GM21786 (cell line): ENCODE data around the gene LRRC74B.
"Not testable (repeated sequence)": the region's sequence is repeated elsewhere in the genome, so short reads cannot be mapped to it uniquely, and the experiment has no call there.

Experiments used
- ATAC-seq: cut with Tn5 transposase; IDR thresholded peaks from one replicate; pipeline ENCODE4 v1.9.1; 2021; ENCODE audit not compliant: unreplicated experiment

The LRRC74B gene, protein sequence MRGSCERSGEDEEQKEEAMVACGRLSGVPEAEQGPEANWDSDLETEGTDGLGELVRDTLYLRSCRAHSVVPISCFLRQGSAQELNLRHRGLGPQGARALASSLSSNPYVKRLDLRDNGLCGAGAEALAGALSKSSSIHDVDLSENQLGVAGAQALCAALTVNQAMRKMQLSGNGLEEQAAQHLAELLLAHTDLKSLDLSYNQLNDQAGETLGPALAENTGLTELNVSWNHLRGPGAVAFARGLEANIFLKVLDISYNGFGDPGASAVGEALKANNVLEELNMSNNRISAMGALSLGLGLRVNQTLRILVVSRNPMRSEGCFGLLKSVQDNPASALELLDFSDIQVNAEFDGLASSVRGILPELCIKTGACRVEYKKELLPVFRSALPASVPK

DNA sequence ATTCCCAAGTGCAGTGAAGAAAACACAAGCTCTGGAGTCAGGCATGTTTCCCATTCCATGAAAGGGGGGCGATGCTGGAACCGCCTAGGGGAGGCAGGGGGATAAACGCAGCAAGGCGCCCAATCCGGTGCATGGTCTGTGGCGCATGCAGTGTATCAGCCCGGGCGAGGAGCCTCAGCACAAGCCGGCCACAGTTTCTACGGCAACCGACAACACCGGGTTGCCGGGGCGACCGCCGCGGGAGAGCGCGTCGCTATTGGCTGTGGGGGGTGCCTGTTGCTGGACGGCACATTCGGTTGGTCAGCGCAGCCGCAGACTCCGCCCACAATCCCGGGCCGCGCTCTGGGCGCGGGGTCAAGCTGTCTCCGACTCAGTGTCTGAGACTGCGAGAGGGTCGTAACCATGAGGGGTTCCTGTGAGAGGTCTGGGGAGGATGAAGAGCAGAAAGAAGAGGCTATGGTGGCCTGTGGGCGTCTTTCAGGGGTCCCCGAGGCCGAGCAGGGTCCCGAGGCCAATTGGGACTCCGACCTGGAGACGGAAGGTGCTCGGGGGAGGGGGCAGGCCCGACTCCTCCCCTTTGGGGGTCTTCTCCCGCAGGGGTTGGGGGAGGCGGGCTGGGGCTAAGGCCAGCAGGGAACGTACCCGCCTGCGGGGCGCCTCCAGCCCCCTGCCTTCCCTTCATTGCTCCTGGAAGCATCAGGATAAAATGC lies at the start of gene LRRC74B:
Gene LRRC74B (plus strand): TSS at position 362 of the 710 bp plus-strand sequence. CDS start 41 bp downstream, at position 403.
- ATAC-seq = peak; percentile 74

DNA sequence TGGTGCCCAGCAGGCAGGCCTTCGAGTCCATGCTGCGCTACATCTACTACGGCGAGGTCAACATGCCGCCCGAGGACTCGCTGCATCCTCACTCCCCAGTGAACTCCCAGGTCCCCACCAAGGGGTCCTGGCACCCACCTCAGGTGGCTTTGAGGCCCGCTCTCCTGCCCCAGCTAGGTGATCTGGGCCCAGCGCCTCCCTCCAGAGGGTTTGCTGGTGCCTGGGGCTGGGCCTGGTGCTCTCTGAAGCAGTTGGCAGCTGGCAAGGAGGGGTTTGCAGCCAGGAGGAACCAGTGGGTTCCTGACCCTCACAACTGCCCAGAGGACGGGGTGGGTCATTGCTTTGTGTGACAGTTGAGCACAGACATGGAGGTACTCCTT lies 49.7 kb upstream of the LRRC74B start:
- ATAC-seq = no peak

DNA sequence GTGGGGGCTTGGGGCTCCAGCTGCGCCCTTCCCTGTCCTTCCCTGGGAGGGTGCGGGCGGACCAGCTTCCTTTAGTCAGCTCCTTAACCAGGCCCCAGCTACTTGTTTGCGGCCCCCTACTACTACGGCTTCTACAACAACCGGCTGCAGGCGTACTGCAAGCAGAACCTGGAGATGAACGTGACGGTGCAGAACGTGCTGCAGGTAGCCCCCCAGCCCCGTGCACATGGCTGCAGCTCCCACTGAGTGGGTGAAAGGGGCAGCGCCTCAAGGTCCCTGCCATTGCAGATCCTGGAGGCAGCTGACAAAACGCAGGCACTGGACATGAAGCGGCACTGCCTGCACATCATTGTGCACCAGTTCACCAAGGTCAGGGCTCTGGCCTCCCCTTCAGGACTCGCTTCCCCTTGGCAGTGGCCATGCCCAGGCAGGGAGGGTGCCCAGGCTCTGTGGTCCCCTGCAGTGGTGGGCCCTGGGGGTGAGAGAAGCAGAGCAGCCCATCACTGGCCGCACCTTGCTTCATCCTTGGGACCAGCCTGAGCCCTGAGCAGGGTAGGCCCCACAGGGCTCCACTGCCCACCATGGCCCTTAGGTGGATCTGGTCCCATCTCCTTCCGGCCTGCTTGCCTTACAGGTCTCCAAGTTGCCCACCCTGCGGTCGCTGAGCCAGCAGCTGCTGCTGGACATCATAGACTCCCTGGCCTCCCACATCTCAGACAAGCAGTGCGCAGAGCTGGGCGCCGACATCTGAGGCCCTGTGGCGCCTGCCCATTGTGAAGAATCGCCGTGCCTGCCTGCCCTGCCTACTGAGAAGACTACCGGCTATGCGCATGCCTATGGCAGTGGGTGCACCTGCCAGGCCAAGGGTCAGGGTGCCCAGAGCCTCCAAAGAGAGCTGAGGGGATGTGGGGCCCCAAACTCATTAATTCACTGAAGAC lies 48.9 kb upstream of the LRRC74B start:
- ATAC-seq = no peak

- no peak for ATAC-seq
These were observed 48.0 kb upstream of the LRRC74B start for GRCh38 chr22:20997536-20998257.

DNA sequence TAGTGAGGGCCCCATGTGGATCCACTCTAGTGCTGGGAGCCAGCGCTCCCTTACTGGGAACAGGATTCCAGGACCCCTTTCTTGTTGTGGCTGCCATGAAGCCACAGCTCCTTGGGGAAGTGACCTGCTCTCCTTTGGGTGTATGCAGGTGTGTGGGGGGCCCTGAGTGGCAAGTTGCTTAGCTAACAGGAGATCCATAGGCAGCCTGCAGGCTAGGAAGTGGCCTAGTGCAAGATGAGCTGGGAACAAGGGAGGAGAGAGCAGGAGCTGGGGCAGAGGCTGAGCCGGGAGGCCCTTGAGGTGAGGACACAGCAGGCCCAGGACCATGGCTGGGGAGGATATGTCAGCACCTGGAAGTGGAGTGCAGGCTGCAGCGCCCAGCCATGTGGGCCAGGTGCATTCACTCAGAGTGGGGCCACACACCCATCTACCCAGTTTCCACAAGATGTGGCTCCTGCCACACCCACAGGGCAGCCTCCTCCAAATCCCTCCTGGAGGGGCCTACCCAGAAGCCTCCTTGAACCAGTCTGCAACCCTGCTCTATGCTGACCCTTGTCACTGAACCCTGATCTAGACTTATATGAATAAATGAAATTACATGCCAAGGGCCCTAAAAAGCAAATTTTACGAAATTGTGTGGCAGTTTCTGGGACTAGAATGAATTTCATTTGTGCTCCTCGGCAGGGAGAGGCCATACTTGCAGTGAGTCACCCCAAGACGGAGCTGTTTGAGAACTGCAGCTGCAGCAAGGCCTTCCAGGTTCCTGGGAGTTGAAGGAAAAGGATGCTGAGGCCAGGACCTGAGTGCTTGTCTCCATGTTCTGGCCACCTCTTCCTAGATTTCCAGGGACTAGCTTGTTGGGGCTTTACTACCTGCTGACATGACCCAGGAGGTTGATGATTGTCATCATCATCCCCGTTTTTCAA lies 47.1 kb upstream of the LRRC74B start:
- no peak for ATAC-seq

GRCh38 chr22:20999350-21000206 lies 46.2 kb upstream of the LRRC74B start:
- ATAC-seq = no peak

GRCh38 chr22:21000207-21000986 lies 45.3 kb upstream of the LRRC74B start:
- no peak for ATAC-seq

DNA sequence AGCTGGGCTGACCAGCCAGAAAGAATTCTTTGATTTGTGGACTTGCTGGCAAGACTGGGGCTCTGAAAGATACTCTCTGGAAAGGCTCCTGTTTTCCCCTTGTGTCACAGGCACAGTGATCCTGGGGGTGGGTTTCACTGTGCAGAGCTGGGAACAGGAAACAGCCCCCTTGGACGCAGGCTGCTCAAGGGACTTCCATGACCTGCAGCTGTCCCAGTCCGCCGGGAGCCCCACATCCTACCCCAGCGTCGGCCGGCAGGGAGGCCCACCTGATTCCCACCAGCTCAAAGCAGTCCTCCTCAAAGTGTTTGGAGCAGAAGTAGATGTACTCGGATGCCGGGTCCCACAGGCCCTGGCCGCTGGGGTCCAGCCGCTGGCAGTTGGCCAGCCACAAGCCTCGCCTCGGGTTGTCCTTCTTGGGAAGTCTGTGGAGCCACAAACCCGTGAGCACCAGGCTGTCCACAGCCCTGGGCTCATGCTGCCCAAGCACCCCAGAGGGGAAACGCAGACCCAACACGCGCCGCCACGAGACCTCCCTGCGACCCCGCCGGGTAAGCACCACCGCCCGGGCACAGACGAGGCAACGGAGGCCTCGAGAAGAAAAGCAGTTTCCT lies 44.7 kb upstream of the LRRC74B start:
- peak; percentile 4 for ATAC-seq

GRCh38 chr22:21001601-21002325 lies 44.0 kb upstream of the LRRC74B start, which contains the start of gene THAP7:
Gene THAP7 (minus strand): TSS chr22:21002118. CDS start chr22:21001911, 207 bp downstream.
- ATAC-seq = peak; percentile 85

DNA sequence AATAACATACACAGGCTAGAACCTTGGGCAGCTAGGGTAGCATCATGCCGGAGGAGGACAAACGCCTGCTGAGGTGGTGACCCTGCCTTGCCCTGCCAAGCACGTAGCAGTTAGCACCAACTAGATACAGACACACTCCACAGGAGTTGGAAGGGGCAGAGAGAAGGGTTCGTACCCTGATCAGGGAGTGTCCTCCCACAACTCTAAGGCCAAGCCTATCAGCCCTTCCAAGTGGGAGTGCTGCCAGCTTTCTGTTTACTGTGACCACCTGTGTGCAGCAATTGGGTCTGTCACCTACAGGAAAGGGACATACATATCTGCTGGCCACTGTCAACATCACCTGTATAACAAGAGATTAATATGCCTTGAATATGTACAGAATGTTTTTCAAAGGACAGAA lies 42.0 kb upstream of the LRRC74B start:
- ATAC-seq = no peak

GRCh38 chr22:21009208-21009607 lies 36.5 kb upstream of the LRRC74B start:
- not testable (repeated sequence) for ATAC-seq

GRCh38 chr22:21009638-21010425 lies 35.9 kb upstream of the LRRC74B start:
- no peak for ATAC-seq

- ATAC-seq = no peak
These were observed 35.2 kb upstream of the LRRC74B start for GRCh38 chr22:21010426-21011113.

- no peak for ATAC-seq
These were observed 33.0 kb upstream of the LRRC74B start for GRCh38 chr22:21012446-21013407.
